CD4-positive, alpha-beta T cell treated with Interferon gamma for 1 hour (primary cell): ENCODE measurements around the gene SLC46A2.

Source experiments
- DNase-seq: peaks from one replicate; pipeline ENCODE4 v3.0.0-alpha.2; 2020

SLC46A2 gene

GRCh38 chr9:112856200-112856599 lies 34.5 kb downstream of the SLC46A2 start:
- DNase-seq, result no peak

GRCh38 chr9:112854657-112855056 lies 36.0 kb downstream of the SLC46A2 start:
- DNase-seq, result no peak

- DNase-seq, result no peak
Observed at GRCh38 chr9:112853882-112854585, 36.6 kb downstream of the SLC46A2 start.

GRCh38 chr9:112852741-112853504 lies 37.8 kb downstream of the SLC46A2 start:
- no peak for DNase-seq

- DNase-seq, result no peak
Observed at GRCh38 chr9:112850840-112851239, 39.8 kb downstream of the SLC46A2 start.

- no peak for DNase-seq
Observed at GRCh38 chr9:112849363-112849922, 41.2 kb downstream of the SLC46A2 start.

GRCh38 chr9:112848316-112849151 lies 42.1 kb downstream of the SLC46A2 start:
- no peak for DNase-seq

GRCh38 chr9:112846528-112847488 lies 43.9 kb downstream of the SLC46A2 start:
- DNase-seq, result no peak

- peak; percentile 64 for DNase-seq
Observed at GRCh38 chr9:112844771-112845542, 45.7 kb downstream of the SLC46A2 start.

- DNase-seq, result no peak
Observed at GRCh38 chr9:112842555-112842954, 48.1 kb downstream of the SLC46A2 start.

- DNase-seq, result no peak
Observed at GRCh38 chr9:112841261-112841660, 49.4 kb downstream of the SLC46A2 start.

GRCh38 chr9:112839331-112839730 lies 51.3 kb downstream of the SLC46A2 start:
- DNase-seq, result no peak

GRCh38 chr9:112838342-112838741 lies 52.3 kb downstream of the SLC46A2 start:
- no peak for DNase-seq

- DNase-seq, result no peak
Observed at GRCh38 chr9:112836394-112836793, 54.3 kb downstream of the SLC46A2 start.

- DNase-seq, result no peak
Observed at GRCh38 chr9:112833081-112833480, 57.6 kb downstream of the SLC46A2 start.

GRCh38 chr9:112831969-112832368 lies 58.7 kb downstream of the SLC46A2 start:
- DNase-seq, result no peak

- no peak for DNase-seq
Observed at GRCh38 chr9:112831281-112831851, 59.3 kb downstream of the SLC46A2 start.
